Fibroblast of mammary gland (primary cell): Measurements from ENCODE around the gene SLC23A2.
A peak's percentile ranks its signal among the peaks of the same experiment; 100 is the strongest.

ENCODE experiments used
- DNase-seq: peaks from one replicate; pipeline ENCODE4 v3.0.0-alpha.2; 2010; ENCODE audit warnings: low read depth
- H3K4me3 ChIP-seq: 2 replicates; pipeline ENCODE4 v1.5.1; 2011; ENCODE audit warnings: low read depth, mild to moderate bottlenecking, low read length, moderate library complexity; ENCODE audit not compliant: control insufficient read depth
- TF ChIP-seq, protein P1 (sequence below): conservative IDR thresholded peaks from 2 replicates; pipeline ENCODE4 v1.5.1; 2011; ENCODE audit warnings: low read depth, low read length, inconsistent platforms; ENCODE audit not compliant: control insufficient read depth, insufficient read depth

Gene SLC23A2

GRCh38 chr20:4840801-4841200, 160.5 kb downstream of the SLC23A2 start:
- TF ChIP-seq, protein P1, sequence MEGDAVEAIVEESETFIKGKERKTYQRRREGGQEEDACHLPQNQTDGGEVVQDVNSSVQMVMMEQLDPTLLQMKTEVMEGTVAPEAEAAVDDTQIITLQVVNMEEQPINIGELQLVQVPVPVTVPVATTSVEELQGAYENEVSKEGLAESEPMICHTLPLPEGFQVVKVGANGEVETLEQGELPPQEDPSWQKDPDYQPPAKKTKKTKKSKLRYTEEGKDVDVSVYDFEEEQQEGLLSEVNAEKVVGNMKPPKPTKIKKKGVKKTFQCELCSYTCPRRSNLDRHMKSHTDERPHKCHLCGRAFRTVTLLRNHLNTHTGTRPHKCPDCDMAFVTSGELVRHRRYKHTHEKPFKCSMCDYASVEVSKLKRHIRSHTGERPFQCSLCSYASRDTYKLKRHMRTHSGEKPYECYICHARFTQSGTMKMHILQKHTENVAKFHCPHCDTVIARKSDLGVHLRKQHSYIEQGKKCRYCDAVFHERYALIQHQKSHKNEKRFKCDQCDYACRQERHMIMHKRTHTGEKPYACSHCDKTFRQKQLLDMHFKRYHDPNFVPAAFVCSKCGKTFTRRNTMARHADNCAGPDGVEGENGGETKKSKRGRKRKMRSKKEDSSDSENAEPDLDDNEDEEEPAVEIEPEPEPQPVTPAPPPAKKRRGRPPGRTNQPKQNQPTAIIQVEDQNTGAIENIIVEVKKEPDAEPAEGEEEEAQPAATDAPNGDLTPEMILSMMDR, result no peak
- no peak for DNase-seq
- no peak overlapping the region for H3K4me3 ChIP-seq

- no peak for DNase-seq
- TF ChIP-seq, protein P1, result no peak
- H3K4me3 ChIP-seq, result no peak overlapping the region
These were observed 162.8 kb downstream of the SLC23A2 start for GRCh38 chr20:4838526-4838925.

DNA sequence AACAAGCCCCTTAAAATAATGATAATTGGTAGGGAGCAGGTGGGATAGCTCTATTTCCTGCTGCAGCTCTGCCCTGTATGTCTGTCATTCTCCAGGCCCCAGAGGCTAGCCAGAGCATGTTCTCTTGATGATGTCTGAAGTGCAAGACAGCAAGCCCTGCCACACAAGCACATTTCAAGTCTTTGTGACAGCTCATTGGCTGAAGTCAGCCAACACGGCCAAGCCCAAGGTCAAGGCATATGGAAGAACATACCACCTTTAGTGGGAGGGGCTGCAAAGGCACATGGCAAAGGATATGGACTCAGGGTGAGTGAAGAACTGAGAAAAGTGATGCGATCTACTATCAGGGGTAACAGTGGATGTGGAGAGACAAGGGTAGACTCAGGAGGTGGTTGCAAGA, 163.6 kb downstream of the SLC23A2 start:
- TF ChIP-seq, protein P1, result no peak
- DNase-seq, result no peak
- H3K4me3 ChIP-seq, result no peak overlapping the region

- no peak for DNase-seq
- H3K4me3 ChIP-seq, result no peak overlapping the region
- TF ChIP-seq, protein P1, result no peak
These were observed 164.4 kb downstream of the SLC23A2 start for GRCh38 chr20:4836935-4837334.

GRCh38 chr20:4836473-4836872, 164.8 kb downstream of the SLC23A2 start:
- H3K4me3 ChIP-seq, result no peak overlapping the region
- no peak for DNase-seq
- TF ChIP-seq, protein P1, result no peak

- no peak overlapping the region for H3K4me3 ChIP-seq
- peak; percentile 35 for DNase-seq
- TF ChIP-seq, protein P1, result no peak
These were observed 165.8 kb downstream of the SLC23A2 start for GRCh38 chr20:4835244-4836177.
